ENCODE results near the gene PSIP1. TPM values are rescaled to one million over a fixed set of nuclear protein-coding genes. Genes with fewer than 3 reads are reported as not detected.
A peak's percentile ranks its signal among the peaks of the same experiment; 100 is the strongest.

PSIP1 gene
- total and polyA plus RNA-seq, 12 donors: 13.6 to 31.7 (median 21.3) TPM

GRCh38 chr9:15416880-15417279, 93.9 kb downstream of the PSIP1 start:
- Histone ChIP-seq H3K4me3 (no peak overlapping the region), H3K36me3 (no peaks in the 10 kb centered on the region), H3K4me1 (peaks cover 0 to 4% (median under 1%) of the 10 kb centered on the region in 9 donors), H3K9me3 (no peaks in the 10 kb centered on the region), H3K27ac (no peak overlapping the region), H3K27me3 (no peaks in the 10 kb centered on the region)
- intact Hi-C loops (cut with DNase I): loop anchor here in 4 of 10 donors (5.0 to 10.0 kb wide), 2 partner anchors 202 to 205 kb away; no protein-coding TSS in a partner anchor
- peak in 7 of 9 donors; percentile 18 to 50 (median 44) for TF ChIP-seq CTCF (IDR thresholded peaks at IDR 0.05)
- 64 to 84% methylated on average over 2 of the region's 2 CpGs for WGBS, 2 donors
- ATAC-seq (peak in 1 of 8 donors; percentile 49), DNase-seq (no peak)

Other genes with a start within 250 kb of the PSIP1 start
- 1 to 10 TPM; 1.1 to 4.3 (median 1.6) TPM for gene TTC39B, start 203.8 kb downstream of the PSIP1 start, total RNA-seq
- 1 to 10 TPM in 1 of 2 donors, under 1 TPM in 1; 0.52 to 1.1 TPM for gene TTC39B, start 203.8 kb downstream of the PSIP1 start, polyA plus RNA-seq
- gene SNAPC3, start 88.1 kb downstream of the PSIP1 start, total RNA-seq: 10 to 100 TPM; 26.0 to 41.8 (median 37.5) TPM
- gene SNAPC3, start 88.1 kb downstream of the PSIP1 start, polyA plus RNA-seq: 10 to 100 TPM; 10.2 to 10.7 TPM
- 1 to 10 TPM; 1.2 to 2.4 (median 1.8) TPM for gene CCDC171, start 42.1 kb upstream of the PSIP1 start, total RNA-seq
- gene CCDC171, start 42.1 kb upstream of the PSIP1 start, polyA plus RNA-seq: under 1 TPM; 0.29 to 0.33 TPM

Data from heart right ventricle (tissue), 16 donors.